ENCODE results near the gene SNX6. TPM values are rescaled to one million over a fixed set of nuclear protein-coding genes. Genes with fewer than 3 reads are reported as not detected.
A peak's percentile ranks its signal among the peaks of the same experiment; 100 is the strongest.

SNX6 gene
- total and polyA plus RNA-seq, 9 of the 15 experiments (the other 6 are each of a cell fraction or from before 2014, with no cell fraction given), result 34.6 to 111 (median 57.5) TPM

DNA sequence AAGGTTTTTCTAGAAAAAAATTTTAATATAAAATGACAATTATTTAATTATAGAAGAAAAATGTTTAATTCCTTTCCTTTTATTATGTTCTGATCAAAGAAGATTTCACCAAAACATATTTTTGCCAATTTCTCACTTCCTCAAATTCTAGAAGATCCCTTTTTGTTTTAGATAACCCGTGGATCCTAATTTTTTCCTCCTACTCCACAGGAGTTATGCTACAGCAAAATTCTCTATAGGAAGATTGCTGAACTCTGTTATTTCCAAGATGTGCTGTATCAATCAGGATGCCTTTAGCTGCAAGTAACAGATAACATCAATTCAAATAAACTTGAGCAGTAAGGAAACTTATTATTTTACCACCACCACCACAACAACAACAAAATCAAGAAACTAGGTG lies 3.8 kb upstream of the SNX6 start:
- Histone ChIP-seq H3K9me3 (replicated peaks; ENCODE audit: control insufficient read depth, insufficient read depth, low read depth, low read length) (peaks cover 3% of the 10 kb centered on the region), H3K36me3 (ENCODE audit: control insufficient read depth, insufficient read depth, low read length) (no peaks in the 10 kb centered on the region), H3K79me2 (ENCODE audit: control insufficient read depth, insufficient read depth, low read length) (peaks cover 11% of the 10 kb centered on the region), H2AFZ (ENCODE audit: low read depth, low read length) (no peak overlapping the region), H4K20me1 (replicated peaks; ENCODE audit: control insufficient read depth, insufficient read depth, low read length) (no peaks in the 10 kb centered on the region), H3K9ac (ENCODE audit: insufficient read depth in 1 of 2, low read depth in 2 of 2, low read length in 2 of 2) (no peak overlapping the region), H3K9me1 (ENCODE audit: control insufficient read depth, insufficient read depth, low read length) (no peaks in the 10 kb centered on the region), H3K4me2 (ENCODE audit: insufficient read depth, low read length) (peak overlapping the region; percentile 1; the same call in 1 of the 2 replicates), H3K27ac (ENCODE audit: extremely low read depth, low read depth, low read length) (no peak overlapping the region), H3K27me3 (ENCODE audit: control insufficient read depth in 2 of 2, insufficient read depth in 2 of 2, low read length in 2 of 2) (no peaks in the 10 kb centered on the region), H3K4me3 (no peak overlapping the region), H3K4me1 (replicated peaks in 1 of 2; ENCODE audit: control insufficient read depth in 2 of 2, insufficient read depth in 2 of 2, low read length in 2 of 2) (peaks cover 2 to 15% of the 10 kb centered on the region in 2 experiments; a peak in 3 of 5 replicates)
- no peak for FAIRE-seq
- in situ Hi-C loops (cut with MboI), result no loop called here
- intact Hi-C loops (cut with micrococcal nuclease), result no loop called here
- ChIA-PET CTCF (ENCODE audit: low intra/inter-chr PET ratio) (interaction anchor here (0.6 kb wide), 1 partner anchor 1042 kb away, joined by 7 read pairs; no protein-coding TSS in a partner anchor), POLR2A (interaction anchor here (0.7 to 1.4 kb wide), 2 partner anchors 10 to 23 kb away, joined by 3 to 4 read pairs; no protein-coding TSS in a partner anchor)
- no peak for TF ChIP-seq HNRNPL (IDR thresholded peaks at IDR 0.05; ENCODE audit: low read depth, low read length)
- no peak for TF ChIP-seq RBFOX2 (IDR thresholded peaks at IDR 0.05; ENCODE audit: low read depth, low read length)
- peak; percentile 27; the same call in 1 of the 2 replicates for TF ChIP-seq SPI1 (IDR thresholded peaks at IDR 0.05; ENCODE audit: borderline replicate concordance, low read depth, low read length)
- no peak for TF ChIP-seq ZBTB1 (CRISPR knock-in tag; IDR thresholded peaks at IDR 0.05; ENCODE audit: borderline replicate concordance, low read depth)
- 25% methylated on average over 1 of the region's 1 CpG for WGBS (ENCODE audit: insufficient coverage, low coverage, missing lambda C conversion rate)
- no TSS peak for BruUV-seq (replicated peaks)
- no peak for ATAC-seq
- DNase-seq (ENCODE audit: extremely low read depth in 1 of 4, low spot score in 3 of 4), result no peak

DNA sequence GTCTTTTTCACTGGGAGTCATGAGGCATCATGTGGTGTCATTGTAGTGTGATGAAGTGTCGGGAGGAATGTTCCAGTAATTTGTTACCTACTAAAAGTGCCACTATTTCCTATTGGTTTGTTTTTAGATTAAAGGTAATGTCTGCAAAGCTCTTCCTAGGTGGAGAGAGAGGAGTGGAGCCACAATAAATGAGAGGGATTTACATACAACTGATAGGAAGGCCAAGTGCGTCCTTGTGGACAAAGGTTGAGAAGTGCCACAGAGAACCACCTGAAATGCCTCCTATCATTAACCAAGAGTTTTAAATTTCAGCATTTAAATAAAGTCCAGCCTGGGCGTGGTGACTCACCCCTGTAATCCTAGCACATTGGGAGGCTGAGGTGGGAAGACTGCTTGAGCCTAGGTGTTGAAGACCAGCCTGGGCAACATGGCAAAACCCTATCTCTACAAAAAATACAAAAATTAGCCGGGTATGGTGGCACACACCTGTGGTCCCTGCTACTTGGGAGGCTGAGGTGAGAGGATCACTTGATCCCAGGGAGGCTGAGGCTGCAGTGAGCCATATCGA lies 2.5 kb upstream of the SNX6 start:
- peaks cover 2 to 21% of the 10 kb centered on the region in 2 experiments; a peak in 3 of 5 replicates for H3K4me1 ChIP-seq (replicated peaks in 1 of 2; ENCODE audit: control insufficient read depth in 2 of 2, insufficient read depth in 2 of 2, low read length in 2 of 2)
- no peaks in the 10 kb centered on the region for H3K9me1 ChIP-seq (ENCODE audit: control insufficient read depth, insufficient read depth, low read length)
- no peak for DNase-seq (ENCODE audit: extremely low read depth in 1 of 4, low spot score in 3 of 4)
- H3K9me3 ChIP-seq (replicated peaks; ENCODE audit: control insufficient read depth, insufficient read depth, low read depth, low read length), result peaks cover 3% of the 10 kb centered on the region
- no TSS peak for BruUV-seq (replicated peaks)
- CTCF ChIA-PET (ENCODE audit: low intra/inter-chr PET ratio), result no interaction called here
- H3K79me2 ChIP-seq (ENCODE audit: control insufficient read depth, insufficient read depth, low read length), result peaks cover 24% of the 10 kb centered on the region
- H3K4me3 ChIP-seq, result no peak overlapping the region
- no peak for ATAC-seq
- in situ Hi-C loops (cut with MboI), result no loop called here
- H2AFZ ChIP-seq (ENCODE audit: low read depth, low read length), result no peak overlapping the region
- WGBS (ENCODE audit: insufficient coverage, low coverage, missing lambda C conversion rate), result 93% methylated on average over 5 of the region's 5 CpGs
- H3K9ac ChIP-seq (ENCODE audit: insufficient read depth in 1 of 2, low read depth in 2 of 2, low read length in 2 of 2), result no peak overlapping the region
- intact Hi-C loops (cut with micrococcal nuclease), result no loop called here
- no peak overlapping the region for H3K4me2 ChIP-seq (ENCODE audit: insufficient read depth, low read length)
- no peak for FAIRE-seq
- POLR2A ChIA-PET, result no interaction called here
- H3K27me3 ChIP-seq (ENCODE audit: control insufficient read depth in 2 of 2, insufficient read depth in 2 of 2, low read length in 2 of 2), result no peaks in the 10 kb centered on the region
- H3K36me3 ChIP-seq (ENCODE audit: control insufficient read depth, insufficient read depth, low read length), result no peaks in the 10 kb centered on the region
- H4K20me1 ChIP-seq (replicated peaks; ENCODE audit: control insufficient read depth, insufficient read depth, low read length), result no peaks in the 10 kb centered on the region
- H3K27ac ChIP-seq (ENCODE audit: extremely low read depth, low read depth, low read length), result no peak overlapping the region
- TF ChIP-seq, protein P1, sequence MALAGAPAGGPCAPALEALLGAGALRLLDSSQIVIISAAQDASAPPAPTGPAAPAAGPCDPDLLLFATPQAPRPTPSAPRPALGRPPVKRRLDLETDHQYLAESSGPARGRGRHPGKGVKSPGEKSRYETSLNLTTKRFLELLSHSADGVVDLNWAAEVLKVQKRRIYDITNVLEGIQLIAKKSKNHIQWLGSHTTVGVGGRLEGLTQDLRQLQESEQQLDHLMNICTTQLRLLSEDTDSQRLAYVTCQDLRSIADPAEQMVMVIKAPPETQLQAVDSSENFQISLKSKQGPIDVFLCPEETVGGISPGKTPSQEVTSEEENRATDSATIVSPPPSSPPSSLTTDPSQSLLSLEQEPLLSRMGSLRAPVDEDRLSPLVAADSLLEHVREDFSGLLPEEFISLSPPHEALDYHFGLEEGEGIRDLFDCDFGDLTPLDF (CRISPR knock-in tag; IDR thresholded peaks at IDR 0.05), result no peak
- TF ChIP-seq ZNF311 (CRISPR knock-in tag; IDR thresholded peaks at IDR 0.05) (no peak), ZNF561 (CRISPR knock-in tag; conservative IDR thresholded peaks at IDR 0.05) (no peak), HNRNPK (IDR thresholded peaks at IDR 0.05; ENCODE audit: low read depth, low read length, poor library complexity, severe bottlenecking) (no peak), ZNF140 (CRISPR knock-in tag; IDR thresholded peaks at IDR 0.05) (no peak)
- TF ChIP-seq, protein P2, sequence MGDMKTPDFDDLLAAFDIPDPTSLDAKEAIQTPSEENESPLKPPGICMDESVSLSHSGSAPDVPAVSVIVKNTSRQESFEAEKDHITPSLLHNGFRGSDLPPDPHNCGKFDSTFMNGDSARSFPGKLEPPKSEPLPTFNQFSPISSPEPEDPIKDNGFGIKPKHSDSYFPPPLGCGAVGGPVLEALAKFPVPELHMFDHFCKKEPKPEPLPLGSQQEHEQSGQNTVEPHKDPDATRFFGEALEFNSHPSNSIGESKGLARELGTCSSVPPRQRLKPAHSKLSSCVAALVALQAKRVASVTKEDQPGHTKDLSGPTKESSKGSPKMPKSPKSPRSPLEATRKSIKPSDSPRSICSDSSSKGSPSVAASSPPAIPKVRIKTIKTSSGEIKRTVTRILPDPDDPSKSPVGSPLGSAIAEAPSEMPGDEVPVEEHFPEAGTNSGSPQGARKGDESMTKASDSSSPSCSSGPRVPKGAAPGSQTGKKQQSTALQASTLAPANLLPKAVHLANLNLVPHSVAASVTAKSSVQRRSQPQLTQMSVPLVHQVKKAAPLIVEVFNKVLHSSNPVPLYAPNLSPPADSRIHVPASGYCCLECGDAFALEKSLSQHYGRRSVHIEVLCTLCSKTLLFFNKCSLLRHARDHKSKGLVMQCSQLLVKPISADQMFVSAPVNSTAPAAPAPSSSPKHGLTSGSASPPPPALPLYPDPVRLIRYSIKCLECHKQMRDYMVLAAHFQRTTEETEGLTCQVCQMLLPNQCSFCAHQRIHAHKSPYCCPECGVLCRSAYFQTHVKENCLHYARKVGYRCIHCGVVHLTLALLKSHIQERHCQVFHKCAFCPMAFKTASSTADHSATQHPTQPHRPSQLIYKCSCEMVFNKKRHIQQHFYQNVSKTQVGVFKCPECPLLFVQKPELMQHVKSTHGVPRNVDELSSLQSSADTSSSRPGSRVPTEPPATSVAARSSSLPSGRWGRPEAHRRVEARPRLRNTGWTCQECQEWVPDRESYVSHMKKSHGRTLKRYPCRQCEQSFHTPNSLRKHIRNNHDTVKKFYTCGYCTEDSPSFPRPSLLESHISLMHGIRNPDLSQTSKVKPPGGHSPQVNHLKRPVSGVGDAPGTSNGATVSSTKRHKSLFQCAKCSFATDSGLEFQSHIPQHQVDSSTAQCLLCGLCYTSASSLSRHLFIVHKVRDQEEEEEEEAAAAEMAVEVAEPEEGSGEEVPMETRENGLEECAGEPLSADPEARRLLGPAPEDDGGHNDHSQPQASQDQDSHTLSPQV (IDR thresholded peaks at IDR 0.05), result no peak

Measured in K562 (cell line).